IPS DF 6.9 (cell line): Measurements from ENCODE around the gene IFNAR2.
A peak's percentile ranks its signal among the peaks of the same experiment; 100 is the strongest.
"Not testable (repeated sequence)": the region's sequence is repeated elsewhere in the genome, so short reads cannot be mapped to it uniquely, and the experiment has no call there.

Source experiments
- DNase-seq: peaks from one replicate; pipeline ENCODE4 v3.0.0-alpha.2; 2013; ENCODE audit warnings: low read depth, low spot score
- H3K27ac ChIP-seq: one replicate; pipeline ENCODE4 v1.5.1; 2013; ENCODE audit warnings: low read length, control low read depth
- H3K27me3 ChIP-seq: 2 replicates; pipeline ENCODE4 v1.6.1; 2013; ENCODE audit warnings: mild to moderate bottlenecking, low read length; ENCODE audit not compliant: control insufficient read depth, insufficient read depth
- H3K36me3 ChIP-seq: 2 replicates; pipeline ENCODE4 v1.6.1; 2013; ENCODE audit warnings: low read length; ENCODE audit not compliant: control insufficient read depth, insufficient read depth
- H3K4me1 ChIP-seq: 2 replicates; pipeline ENCODE4 v1.6.1; 2013; ENCODE audit warnings: low read length; ENCODE audit not compliant: control insufficient read depth, insufficient read depth
- H3K4me3 ChIP-seq: 2 replicates; pipeline ENCODE4 v1.5.1; 2013; ENCODE audit warnings: mild to moderate bottlenecking, low read length
- H3K9me3 ChIP-seq: 2 replicates; pipeline ENCODE4 v1.6.1; 2013; ENCODE audit warnings: low read length, inconsistent platforms; ENCODE audit not compliant: control insufficient read depth, insufficient read depth
- WGBS: extraction: QIAGEN DNeasy Blood & Tissue Kit; methylation state at CpG from one replicate; pipeline ENCODE4 v1.1.7; 2013; ENCODE audit warnings: mixed read lengths, missing lambda C conversion rate; ENCODE audit not compliant: insufficient read length, insufficient coverage; 5-methylcytosine and 5-hydroxymethylcytosine counted together

The IFNAR2 gene

DNA sequence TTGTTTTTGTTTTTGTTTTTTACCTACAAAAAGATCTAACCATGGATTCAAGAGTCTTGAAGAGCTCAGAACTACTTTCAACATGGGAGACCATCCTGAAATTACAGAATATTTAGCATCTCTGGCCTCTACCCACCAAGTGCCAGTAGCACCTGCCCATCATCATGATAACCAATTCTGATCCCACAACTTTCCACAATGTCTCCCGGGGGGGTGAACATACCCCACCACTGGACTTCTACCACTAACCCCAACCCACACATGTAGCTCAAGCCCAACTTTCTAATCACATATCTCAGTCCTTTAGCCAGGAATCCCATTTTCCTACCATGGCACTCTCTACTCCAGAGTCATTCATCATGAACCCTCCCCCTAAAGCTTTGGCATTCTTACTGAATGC lies 15.7 kb upstream of the IFNAR2 start:
- Histone ChIP-seq H3K4me3 (no peak overlapping the region), H3K9me3 (no peaks in the 10 kb centered on the region), H3K27ac (no peak overlapping the region), H3K27me3 (no peaks in the 10 kb centered on the region), H3K36me3 (no peaks in the 10 kb centered on the region), H3K4me1 (no peaks in the 10 kb centered on the region)
- no peak for DNase-seq
- no CpG with 5 or more reads among the region's 1 CpG for WGBS

DNA sequence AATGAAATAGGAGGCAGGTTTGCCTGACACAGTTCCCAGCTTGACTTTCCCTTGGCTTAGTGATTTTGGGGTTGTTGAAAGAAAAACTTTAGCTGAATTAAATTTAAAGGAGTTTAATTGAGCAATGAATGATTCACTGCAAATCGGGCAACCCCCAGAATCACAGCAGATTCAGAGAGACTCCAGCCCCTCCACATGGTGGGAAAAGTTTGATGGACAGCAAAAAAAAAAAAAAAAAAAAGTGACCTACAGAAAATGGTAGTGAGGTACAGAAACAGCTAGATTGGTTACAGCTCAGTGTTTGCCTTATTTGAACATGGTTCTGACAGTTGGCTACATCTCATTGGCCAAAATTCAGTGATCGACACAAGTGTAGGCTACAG lies 12.6 kb upstream of the IFNAR2 start:
- no CpG with 5 or more reads among the region's 2 CpGs for WGBS
- no peaks in the 10 kb centered on the region for H3K9me3 ChIP-seq
- H3K4me1 ChIP-seq, result no peaks in the 10 kb centered on the region
- no peak for DNase-seq
- no peaks in the 10 kb centered on the region for H3K27me3 ChIP-seq
- no peaks in the 10 kb centered on the region for H3K36me3 ChIP-seq
- no peak overlapping the region for H3K4me3 ChIP-seq
- no peak overlapping the region for H3K27ac ChIP-seq

DNA sequence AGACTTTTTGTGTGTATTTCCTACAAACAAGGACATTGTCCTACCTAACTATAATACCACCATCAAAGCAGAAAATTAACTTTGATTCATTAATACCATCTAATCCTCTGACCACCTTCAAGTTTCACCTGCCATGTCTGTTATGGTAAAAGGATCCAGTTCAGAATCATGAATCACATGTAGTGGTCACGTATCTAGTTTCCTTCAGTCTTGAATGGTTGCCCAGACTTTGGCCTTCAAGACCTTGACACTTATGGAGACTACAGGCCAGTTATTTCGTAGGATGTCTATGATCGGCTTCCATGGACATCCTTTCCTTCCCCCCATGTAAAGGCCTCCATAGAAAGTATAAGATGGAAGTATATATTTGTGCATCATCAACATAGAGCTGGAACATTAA lies 10.4 kb upstream of the IFNAR2 start:
- Histone ChIP-seq H3K27ac (no peak overlapping the region), H3K36me3 (no peaks in the 10 kb centered on the region), H3K9me3 (no peaks in the 10 kb centered on the region), H3K27me3 (no peaks in the 10 kb centered on the region), H3K4me1 (no peaks in the 10 kb centered on the region), H3K4me3 (no peak overlapping the region)
- DNase-seq, result no peak
- WGBS, result no CpG with 5 or more reads among the region's 3 CpGs

DNA sequence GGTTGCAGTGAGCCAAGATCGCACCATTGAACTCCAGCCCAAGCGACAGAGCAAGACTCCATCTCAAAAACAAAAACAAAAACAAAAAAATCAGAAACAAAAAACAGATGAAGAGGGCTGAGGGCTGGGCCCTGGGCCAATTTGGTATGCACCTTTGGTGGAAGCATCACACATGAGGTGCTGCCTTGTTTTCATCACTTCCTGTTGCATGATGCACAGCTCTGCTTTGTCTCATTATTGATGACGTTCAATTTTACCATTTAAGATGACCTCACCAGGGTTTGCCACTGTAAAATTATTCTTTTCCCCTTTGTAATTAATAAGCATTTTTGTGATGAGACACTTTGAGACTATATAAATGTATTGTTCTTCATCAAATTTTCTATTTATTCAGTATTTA lies 9.8 kb upstream of the IFNAR2 start:
- H3K9me3 ChIP-seq, result no peaks in the 10 kb centered on the region
- no peaks in the 10 kb centered on the region for H3K4me1 ChIP-seq
- no peak for DNase-seq
- WGBS, result no CpG with 5 or more reads among the region's 3 CpGs
- no peak overlapping the region for H3K4me3 ChIP-seq
- H3K27me3 ChIP-seq, result no peaks in the 10 kb centered on the region
- H3K36me3 ChIP-seq, result no peaks in the 10 kb centered on the region
- no peak overlapping the region for H3K27ac ChIP-seq

DNA sequence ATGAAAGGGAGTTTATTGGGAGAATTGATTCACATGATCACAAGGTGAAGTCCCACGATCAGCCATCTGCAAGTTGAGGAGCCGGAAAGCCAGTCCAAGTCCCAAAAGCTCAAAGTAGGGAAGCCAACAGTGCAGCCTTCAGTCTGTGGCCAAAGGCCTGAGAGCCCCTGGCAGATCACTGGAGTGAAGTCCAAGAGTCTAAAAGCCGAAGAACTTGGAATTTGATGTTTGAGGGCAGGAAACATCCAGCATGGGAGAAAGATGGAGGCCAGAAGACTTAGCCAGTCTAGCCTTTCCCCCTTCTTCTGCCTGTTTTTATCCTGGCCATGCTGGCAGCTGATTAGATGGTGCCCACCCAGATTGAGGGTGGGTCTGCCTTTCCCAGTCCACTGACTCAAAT lies 4.4 kb upstream of the IFNAR2 start:
- H3K9me3 ChIP-seq, H3K27me3 ChIP-seq, H3K4me3 ChIP-seq, H3K4me1 ChIP-seq, H3K27ac ChIP-seq, H3K36me3 ChIP-seq, DNase-seq: not testable (repeated sequence)
- no CpG with 5 or more reads among the region's 3 CpGs for WGBS

DNA sequence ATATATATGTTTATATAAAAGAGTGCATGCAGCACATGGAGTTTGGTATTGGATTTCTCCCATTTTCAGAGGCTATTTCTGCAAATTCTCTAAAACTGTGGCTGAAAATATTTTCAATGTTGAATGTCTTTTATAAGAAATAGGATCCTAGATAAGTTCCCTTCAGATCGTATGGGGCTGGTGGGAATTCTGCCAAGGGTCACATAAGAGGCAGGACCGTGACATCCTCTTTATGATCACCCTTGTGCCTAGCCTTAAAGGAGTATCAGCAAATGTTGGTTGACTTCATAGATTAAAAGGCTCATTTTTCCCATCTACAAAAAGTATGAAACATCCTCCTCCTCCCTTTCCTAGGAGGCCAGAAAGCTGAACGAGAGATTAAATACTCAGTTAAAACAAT lies 1.3 kb upstream of the IFNAR2 start:
- Histone ChIP-seq H3K9me3 (no peaks in the 10 kb centered on the region), H3K36me3 (no peaks in the 10 kb centered on the region), H3K4me1 (no peaks in the 10 kb centered on the region), H3K27ac (no peak overlapping the region), H3K27me3 (no peaks in the 10 kb centered on the region), H3K4me3 (no peak overlapping the region)
- no peak for DNase-seq
- WGBS, result no CpG with 5 or more reads among the region's 3 CpGs

DNA sequence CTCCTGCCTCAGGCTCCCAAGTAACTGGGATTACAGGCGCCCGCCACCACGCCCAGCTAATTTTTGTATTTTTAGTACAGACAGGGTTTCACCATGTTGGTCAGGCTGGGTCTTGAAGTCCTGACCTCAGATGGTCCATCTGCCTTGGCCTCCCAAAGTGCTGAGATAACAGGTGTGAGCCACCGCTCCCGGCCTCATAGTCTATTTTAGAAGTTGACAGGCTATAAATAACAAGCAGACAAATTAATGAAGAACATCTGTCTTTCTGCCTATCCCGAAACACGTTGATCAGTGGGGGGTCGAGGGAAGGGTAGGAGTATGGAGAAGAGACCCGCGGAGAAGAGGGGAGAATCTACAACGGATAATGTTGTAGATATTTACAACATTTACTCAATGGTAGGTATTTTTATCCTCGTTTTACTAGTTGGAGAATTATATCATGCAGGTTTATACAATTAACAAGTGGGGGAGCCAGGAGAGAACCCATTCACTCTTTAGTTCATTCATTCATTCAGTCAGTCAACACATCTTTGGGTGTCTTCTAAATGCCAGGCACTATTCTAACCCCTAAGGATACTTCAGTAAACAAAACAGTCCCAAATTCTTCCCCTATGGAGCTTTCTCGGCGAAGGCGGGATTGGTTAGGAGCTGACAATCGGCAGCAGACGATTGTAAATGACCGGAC lies 497 bp upstream of the IFNAR2 start:
- Histone ChIP-seq H3K27me3 (no peaks in the 10 kb centered on the region), H3K36me3 (no peaks in the 10 kb centered on the region), H3K9me3 (no peaks in the 10 kb centered on the region), H3K4me1 (no peaks in the 10 kb centered on the region), H3K27ac (no peak overlapping the region), H3K4me3 (no peak overlapping the region; the same call in 1 of the 2 replicates)
- no CpG with 5 or more reads among the region's 18 CpGs for WGBS
- DNase-seq, result no peak

DNA sequence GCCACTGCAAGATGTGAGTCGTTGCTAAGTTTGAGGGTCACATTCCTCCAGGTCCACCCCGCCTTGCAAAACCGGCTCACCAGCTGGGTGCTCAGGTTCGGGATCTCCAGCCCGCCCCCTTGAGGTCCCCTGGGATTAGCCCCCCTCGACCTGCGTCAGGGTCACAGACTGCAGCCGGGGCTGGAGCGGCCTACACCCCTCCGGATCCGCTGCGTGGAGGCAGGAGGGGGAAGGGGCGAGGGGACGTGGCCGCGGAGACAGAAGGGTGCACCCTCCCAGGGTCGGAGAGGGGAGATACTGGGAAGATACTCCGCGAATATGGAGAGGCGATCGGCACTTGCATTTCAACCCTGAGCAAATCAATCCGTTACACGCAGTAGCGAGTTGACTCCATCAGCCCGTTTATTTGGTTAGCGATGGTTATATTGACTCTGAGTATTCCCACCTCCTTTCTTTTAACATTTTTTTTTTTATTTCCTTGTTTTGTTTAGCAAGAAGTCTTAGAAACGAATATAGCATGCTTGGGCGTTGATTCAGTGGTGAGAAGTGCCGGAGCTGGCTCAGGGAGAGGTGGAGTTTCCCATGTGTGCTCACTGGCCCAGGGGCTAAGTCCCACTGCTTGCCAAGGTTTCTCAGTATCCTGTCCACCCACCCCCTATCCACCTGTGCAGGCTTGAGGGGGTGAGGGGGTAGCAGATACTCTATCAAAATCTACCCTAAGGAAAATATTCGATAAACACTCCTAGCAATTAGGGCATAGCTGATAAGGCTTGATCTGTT lies 997 bp downstream of the IFNAR2 start:
- WGBS, result no CpG with 5 or more reads among the region's 30 CpGs
- Histone ChIP-seq H3K4me3 (peak overlapping the region; percentile 80), H3K4me1 (0 out of 2 replicates have a peak, but pooled peaks cover 1% of the 10 kb centered on the region), H3K27me3 (no peaks in the 10 kb centered on the region), H3K9me3 (no peaks in the 10 kb centered on the region), H3K36me3 (no peaks in the 10 kb centered on the region), H3K27ac (no peak overlapping the region)
- DNase-seq, result no peak

DNA sequence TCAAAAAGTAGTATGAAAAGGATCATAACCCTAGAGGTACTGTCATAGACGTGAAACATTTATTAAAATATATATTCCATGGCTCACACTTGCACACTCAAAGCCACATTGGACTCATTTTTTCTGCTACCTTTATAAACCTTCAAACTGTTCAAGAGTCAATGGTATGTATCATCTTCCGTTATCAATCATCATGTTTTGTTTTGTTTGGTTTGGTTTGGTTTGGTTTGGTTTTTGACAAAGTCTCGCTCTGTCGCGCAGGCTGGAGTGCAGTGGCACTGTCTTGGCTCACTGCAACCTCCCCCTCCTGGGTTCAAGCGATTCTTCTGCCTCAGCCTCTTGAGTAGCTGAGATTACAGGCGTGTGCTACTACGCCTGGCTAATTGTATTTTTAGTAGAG lies 1.8 kb downstream of the IFNAR2 start:
- H3K9me3 ChIP-seq, result no peaks in the 10 kb centered on the region
- no CpG with 5 or more reads among the region's 8 CpGs for WGBS
- H3K27ac ChIP-seq, result no peak overlapping the region
- DNase-seq, result no peak
- H3K4me3 ChIP-seq, result no peak overlapping the region
- H3K4me1 ChIP-seq, result 0 out of 2 replicates have a peak, but pooled peaks cover 1% of the 10 kb centered on the region
- H3K36me3 ChIP-seq, result no peaks in the 10 kb centered on the region
- H3K27me3 ChIP-seq, result no peaks in the 10 kb centered on the region

DNA sequence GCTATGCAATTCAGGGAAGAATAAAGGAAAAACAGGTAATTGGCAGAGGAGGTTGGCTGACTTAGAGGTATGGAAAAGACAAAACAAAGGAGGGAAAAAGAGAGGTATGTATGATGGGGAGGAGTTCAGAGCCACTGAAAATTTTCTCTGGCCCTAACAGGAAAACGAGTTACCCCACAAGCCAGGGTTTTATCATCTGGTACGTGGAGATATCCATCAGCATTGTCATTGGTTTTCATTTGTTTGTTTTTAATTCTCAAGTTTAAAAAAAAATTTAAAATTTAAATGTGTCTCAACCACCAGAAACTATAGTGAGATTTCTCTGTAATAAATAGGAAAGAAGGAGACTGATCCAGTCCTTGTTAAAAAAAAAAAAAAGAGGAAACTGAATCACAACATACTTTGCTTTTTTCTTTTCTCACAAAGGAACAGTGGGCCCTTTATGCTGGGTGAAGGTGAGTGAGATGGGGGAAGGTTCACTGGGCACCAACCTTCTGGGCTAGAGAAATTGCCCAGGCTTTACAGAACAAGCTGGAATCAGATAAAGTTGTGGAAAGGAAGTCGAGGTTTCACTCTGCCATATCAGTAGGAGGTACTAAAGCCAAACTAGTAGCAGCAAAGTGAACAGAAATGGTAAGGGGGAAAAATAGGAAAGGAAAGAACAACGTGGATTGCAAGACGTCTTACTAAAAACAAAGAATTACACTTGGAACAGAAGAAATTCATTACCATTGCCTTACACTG lies 2.7 kb downstream of the IFNAR2 start:
- H3K4me1 ChIP-seq, result 0 out of 2 replicates have a peak, but pooled peaks cover 1% of the 10 kb centered on the region

More for the DNA sequence above, 2.7 kb downstream of the IFNAR2 start:
- Histone ChIP-seq H3K27ac (no peak overlapping the region), H3K27me3 (no peaks in the 10 kb centered on the region), H3K36me3 (no peaks in the 10 kb centered on the region), H3K9me3 (no peaks in the 10 kb centered on the region), H3K4me3 (no peak overlapping the region)
- WGBS, result no CpG with 5 or more reads among the region's 5 CpGs
- no peak for DNase-seq
